HepG2 (cell line): ENCODE measurements around the gene AFAP1.

Experiments
- KLF11 ChIP-seq: IDR thresholded peaks from 2 replicates; pipeline ENCODE4 v1.6.1; 2016; ENCODE audit warnings: missing compliant biosample characterization
- RFX5 ChIP-seq: IDR thresholded peaks from 2 replicates; pipeline ENCODE4 v1.6.1; 2011; ENCODE audit warnings: low read depth, low read length, improper control_type of control experiment
- ZNF10 ChIP-seq: sonication (generic); formaldehyde crosslinking; IDR thresholded peaks from 2 replicates; pipeline ENCODE4 v1.4.0; 2020; ENCODE audit warnings: mild to moderate bottlenecking, low read depth, missing genetic modification reagents, borderline replicate concordance
- TF ChIP-seq, protein P1 (sequence below): sonication (generic); formaldehyde crosslinking; IDR thresholded peaks from 2 replicates; pipeline ENCODE4 v1.4.0; 2020; ENCODE audit warnings: missing genetic modification reagents
- TF ChIP-seq, protein P2 (sequence below): IDR thresholded peaks from 2 replicates; pipeline ENCODE4 v1.6.1; 2018; ENCODE audit warnings: missing genetic modification reagents

DNA sequence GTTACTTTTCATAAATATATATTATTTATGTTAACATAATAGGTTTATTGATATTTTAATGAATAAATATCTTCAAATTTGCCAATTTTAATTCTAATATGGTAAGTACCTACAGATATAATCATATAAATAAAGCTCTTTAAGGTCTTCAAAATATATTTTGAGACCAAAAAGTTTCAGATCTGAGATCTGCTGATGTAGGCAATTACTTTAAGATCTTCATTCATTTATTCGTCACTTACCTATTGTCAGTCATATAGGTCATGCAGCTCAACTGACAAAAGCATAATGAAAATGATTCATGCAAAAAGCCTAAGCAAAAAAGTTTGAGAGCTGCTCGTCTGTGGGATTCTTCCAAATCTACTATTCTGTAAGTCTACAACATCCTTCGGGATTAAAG is 64.8 kb downstream of the AFAP1 start:
- TF ChIP-seq, protein P1, sequence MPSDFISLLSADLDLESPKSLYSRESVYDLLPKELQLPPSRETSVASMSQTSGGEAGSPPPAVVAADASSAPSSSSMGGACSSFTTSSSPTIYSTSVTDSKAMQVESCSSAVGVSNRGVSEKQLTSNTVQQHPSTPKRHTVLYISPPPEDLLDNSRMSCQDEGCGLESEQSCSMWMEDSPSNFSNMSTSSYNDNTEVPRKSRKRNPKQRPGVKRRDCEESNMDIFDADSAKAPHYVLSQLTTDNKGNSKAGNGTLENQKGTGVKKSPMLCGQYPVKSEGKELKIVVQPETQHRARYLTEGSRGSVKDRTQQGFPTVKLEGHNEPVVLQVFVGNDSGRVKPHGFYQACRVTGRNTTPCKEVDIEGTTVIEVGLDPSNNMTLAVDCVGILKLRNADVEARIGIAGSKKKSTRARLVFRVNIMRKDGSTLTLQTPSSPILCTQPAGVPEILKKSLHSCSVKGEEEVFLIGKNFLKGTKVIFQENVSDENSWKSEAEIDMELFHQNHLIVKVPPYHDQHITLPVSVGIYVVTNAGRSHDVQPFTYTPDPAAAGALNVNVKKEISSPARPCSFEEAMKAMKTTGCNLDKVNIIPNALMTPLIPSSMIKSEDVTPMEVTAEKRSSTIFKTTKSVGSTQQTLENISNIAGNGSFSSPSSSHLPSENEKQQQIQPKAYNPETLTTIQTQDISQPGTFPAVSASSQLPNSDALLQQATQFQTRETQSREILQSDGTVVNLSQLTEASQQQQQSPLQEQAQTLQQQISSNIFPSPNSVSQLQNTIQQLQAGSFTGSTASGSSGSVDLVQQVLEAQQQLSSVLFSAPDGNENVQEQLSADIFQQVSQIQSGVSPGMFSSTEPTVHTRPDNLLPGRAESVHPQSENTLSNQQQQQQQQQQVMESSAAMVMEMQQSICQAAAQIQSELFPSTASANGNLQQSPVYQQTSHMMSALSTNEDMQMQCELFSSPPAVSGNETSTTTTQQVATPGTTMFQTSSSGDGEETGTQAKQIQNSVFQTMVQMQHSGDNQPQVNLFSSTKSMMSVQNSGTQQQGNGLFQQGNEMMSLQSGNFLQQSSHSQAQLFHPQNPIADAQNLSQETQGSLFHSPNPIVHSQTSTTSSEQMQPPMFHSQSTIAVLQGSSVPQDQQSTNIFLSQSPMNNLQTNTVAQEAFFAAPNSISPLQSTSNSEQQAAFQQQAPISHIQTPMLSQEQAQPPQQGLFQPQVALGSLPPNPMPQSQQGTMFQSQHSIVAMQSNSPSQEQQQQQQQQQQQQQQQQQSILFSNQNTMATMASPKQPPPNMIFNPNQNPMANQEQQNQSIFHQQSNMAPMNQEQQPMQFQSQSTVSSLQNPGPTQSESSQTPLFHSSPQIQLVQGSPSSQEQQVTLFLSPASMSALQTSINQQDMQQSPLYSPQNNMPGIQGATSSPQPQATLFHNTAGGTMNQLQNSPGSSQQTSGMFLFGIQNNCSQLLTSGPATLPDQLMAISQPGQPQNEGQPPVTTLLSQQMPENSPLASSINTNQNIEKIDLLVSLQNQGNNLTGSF (CRISPR knock-in tag), result no peak
- TF ChIP-seq KLF11 (CRISPR knock-in tag) (no peak), ZNF10 (no peak), RFX5 (no peak)
- TF ChIP-seq, protein P2, sequence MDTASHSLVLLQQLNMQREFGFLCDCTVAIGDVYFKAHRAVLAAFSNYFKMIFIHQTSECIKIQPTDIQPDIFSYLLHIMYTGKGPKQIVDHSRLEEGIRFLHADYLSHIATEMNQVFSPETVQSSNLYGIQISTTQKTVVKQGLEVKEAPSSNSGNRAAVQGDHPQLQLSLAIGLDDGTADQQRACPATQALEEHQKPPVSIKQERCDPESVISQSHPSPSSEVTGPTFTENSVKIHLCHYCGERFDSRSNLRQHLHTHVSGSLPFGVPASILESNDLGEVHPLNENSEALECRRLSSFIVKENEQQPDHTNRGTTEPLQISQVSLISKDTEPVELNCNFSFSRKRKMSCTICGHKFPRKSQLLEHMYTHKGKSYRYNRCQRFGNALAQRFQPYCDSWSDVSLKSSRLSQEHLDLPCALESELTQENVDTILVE (CRISPR knock-in tag), result no peak
